ELR (cell line): ENCODE data around the gene NPLOC4.

Experiments used
- DNase-seq: peaks from one replicate; pipeline ENCODE4 v3.0.0-alpha.2; 2015; ENCODE audit warnings: low read depth

NPLOC4 gene

GRCh38 chr17:81583589-81584342 lies 53.1 kb downstream of the NPLOC4 start:
- no peak for DNase-seq

- DNase-seq = no peak
These were observed 54.2 kb downstream of the NPLOC4 start for GRCh38 chr17:81582749-81583148.

- DNase-seq = peak; percentile 90
These were observed 54.6 kb downstream of the NPLOC4 start for GRCh38 chr17:81582341-81582740.

GRCh38 chr17:81581758-81582157 lies 55.2 kb downstream of the NPLOC4 start:
- no peak for DNase-seq

- DNase-seq = no peak
These were observed 56.4 kb downstream of the NPLOC4 start for GRCh38 chr17:81580481-81580880.

GRCh38 chr17:81579821-81580321 lies 57.0 kb downstream of the NPLOC4 start:
- peak; percentile 96 for DNase-seq

- no peak for DNase-seq
These were observed 57.6 kb downstream of the NPLOC4 start for GRCh38 chr17:81579298-81579697.

- DNase-seq = peak; percentile 32
These were observed 58.2 kb downstream of the NPLOC4 start for GRCh38 chr17:81578561-81579225.

GRCh38 chr17:81578038-81578441 lies 58.9 kb downstream of the NPLOC4 start:
- peak; percentile 56 for DNase-seq

- DNase-seq = peak; percentile 65
These were observed 59.5 kb downstream of the NPLOC4 start for GRCh38 chr17:81577278-81578000.

- peak; percentile 96 for DNase-seq
These were observed 60.2 kb downstream of the NPLOC4 start for GRCh38 chr17:81576621-81577277.

- DNase-seq = no peak
These were observed 61.1 kb downstream of the NPLOC4 start for GRCh38 chr17:81575836-81576235.

GRCh38 chr17:81574643-81574956 lies 62.3 kb downstream of the NPLOC4 start:
- no peak for DNase-seq

GRCh38 chr17:81573794-81574642 lies 62.9 kb downstream of the NPLOC4 start:
- DNase-seq = no peak

- DNase-seq = no peak
These were observed 64.2 kb downstream of the NPLOC4 start for GRCh38 chr17:81572563-81573168.

- DNase-seq = no peak
These were observed 65.9 kb downstream of the NPLOC4 start for GRCh38 chr17:81570964-81571363.

- DNase-seq = no peak
These were observed 66.9 kb downstream of the NPLOC4 start for GRCh38 chr17:81569986-81570514.

- no peak for DNase-seq
These were observed 68.5 kb downstream of the NPLOC4 start for GRCh38 chr17:81568416-81568815.

GRCh38 chr17:81567191-81567590 lies 69.7 kb downstream of the NPLOC4 start:
- no peak for DNase-seq

- peak; percentile 97 for DNase-seq
These were observed 70.3 kb downstream of the NPLOC4 start for GRCh38 chr17:81566461-81567126.
